GM19099 (cell line): ENCODE results near the gene MYOM3.

Source experiments
- POLR2A ChIP-seq: IDR thresholded peaks from 3 replicates; pipeline ENCODE4 v1.6.1; 2011; ENCODE audit warnings: low read depth; ENCODE audit not compliant: insufficient read length; ENCODE audit errors: extremely low read depth

MYOM3 gene

DNA sequence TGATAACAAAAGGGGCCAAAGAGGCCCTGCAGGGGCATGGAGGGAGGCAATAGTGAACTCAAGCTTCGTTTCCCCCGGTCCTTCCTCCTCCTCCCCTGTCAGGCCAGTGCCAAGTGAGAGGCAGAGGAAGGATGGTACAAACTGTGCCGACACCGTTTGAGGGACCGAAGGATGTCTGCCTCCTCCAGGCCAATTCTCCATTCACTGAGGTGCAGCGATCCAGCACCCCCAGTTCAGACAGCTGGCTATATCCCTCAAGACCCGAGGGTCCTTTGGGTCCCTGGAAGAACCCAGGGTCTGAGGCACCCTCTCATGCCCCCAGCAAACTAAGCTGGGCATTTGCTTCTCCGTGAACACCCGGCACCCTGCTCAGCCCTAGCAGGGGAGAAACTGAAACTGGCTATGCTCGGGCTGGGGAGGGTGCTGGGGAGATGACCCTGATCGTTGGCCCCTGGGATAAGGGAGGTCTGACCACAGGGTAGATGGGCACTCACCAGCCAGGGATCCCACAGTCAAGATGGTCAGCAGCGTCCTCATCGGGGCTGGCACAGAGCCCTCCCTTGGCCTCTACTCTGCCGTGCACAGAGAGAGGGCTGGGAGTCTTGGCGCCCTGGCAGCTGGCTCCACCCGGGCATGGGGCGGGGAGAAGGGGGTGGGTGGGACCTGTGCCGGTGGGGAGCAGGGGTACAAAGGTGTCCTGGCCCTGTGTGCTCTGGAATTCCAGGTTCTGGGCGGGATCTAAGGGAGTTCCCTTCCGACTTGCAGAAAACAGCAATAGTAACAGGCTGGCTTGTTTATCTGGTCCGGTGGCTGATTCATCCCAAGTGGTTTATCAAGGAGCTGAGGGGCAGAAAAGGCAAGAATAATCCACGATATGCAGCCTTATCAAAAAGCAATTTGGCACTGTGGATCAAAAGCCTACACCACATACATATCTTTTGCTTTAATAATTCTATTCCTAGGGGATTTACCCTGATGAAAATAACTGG lies 30.9 kb upstream of the MYOM3 start, which contains the start of gene IL22RA1:
IL22RA1 (minus strand) TSS at position 595 of the 989 bp plus-strand sequence; CDS start at position 537, 58 bp downstream.
- no peak for TF ChIP-seq POLR2A

DNA sequence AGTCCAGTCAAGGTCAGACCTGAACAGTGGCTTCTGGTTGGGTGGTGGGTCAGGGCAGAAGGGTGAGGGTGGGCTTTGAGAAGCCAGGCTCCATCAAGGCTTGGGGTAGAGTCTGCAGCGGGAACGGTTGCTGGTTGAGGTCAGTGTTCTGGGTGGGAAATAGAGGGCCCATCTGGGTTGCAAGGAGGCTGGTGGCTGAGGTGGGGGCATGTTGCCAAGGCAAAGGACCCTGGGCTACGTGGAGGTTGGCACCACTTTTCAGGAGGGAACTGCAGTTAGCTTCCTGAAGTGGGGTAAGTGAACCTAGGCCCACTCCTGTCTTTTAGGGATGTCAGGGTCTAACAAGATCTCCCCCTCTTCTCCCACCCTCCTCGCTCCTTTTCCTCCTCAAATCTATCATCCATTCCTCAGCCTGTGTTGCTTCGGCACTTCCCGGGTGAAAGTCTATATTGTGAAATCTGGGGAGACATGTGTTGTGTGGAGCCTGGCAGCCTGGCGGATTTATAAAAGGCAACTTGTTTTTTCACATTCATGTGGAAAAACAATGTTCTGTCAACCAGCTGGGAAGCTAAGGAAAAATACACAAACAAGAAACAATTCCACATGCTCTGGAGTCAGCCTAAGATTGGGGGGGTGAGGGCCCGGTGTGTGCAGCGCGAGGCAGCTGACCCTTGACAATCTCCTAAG lies 29.5 kb upstream of the MYOM3 start:
- no peak for TF ChIP-seq POLR2A

DNA sequence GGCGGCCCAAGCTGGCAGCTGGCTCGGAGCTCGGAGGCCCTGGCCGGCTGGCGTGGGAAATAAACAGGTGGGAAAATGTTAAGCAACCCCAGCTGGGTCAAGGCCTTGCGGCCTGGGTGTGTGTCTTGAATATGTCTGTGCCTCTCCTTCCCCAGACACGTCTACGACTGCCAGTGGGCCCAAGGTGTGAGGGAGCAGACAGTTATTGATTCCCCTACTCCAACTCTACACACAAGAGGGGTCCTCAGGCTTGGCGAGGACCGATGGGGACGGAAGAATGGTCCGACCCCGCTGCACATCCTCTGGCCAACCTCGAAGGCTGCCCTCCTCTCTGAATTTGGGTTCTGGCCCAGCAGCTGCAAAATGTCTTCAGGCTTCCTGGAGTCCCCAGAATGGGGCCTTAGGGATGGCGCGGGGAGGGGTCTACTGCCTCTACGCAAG lies 28.8 kb upstream of the MYOM3 start:
- no peak for TF ChIP-seq POLR2A

DNA sequence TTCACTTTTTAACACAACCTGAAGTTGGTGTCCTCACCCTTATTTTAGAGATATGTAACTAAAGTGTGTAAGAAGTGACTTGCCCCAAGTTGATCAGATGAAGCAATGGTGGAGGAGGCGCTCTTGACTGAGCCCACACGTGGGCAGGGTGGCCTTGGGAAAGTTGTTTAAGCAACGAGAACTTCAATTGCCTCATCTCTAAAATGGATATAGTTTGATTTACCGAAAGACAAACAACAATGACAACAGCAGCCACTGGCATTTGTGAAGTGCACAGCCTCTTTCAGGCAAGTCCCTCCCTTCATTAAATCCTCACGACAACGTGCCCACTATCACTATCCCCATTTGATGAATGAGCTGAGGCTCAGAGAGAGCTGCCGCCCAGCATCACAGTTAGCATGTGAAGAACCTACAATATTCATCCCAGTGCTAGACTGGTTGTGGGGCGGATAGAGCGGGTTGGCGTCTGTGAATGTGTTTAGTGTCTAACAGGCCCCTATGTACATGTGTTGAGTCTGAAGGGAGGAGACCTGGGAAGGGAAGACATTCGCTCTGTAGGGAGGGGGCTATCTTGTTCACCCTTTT lies 28.0 kb upstream of the MYOM3 start:
- no peak for TF ChIP-seq POLR2A

DNA sequence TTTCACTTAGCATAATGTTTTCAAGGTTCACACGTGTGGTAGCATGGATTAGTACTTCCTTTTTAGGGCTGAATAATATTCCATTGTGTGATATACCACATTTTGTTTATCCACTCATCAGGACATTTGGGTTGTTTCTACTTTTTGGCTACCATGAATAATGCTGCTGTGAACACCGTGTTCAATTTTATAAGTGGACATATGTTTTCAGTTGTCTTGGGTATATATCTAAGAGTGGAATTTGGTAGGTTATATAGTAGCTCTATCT lies 27.2 kb upstream of the MYOM3 start:
- TF ChIP-seq POLR2A, result no peak

DNA sequence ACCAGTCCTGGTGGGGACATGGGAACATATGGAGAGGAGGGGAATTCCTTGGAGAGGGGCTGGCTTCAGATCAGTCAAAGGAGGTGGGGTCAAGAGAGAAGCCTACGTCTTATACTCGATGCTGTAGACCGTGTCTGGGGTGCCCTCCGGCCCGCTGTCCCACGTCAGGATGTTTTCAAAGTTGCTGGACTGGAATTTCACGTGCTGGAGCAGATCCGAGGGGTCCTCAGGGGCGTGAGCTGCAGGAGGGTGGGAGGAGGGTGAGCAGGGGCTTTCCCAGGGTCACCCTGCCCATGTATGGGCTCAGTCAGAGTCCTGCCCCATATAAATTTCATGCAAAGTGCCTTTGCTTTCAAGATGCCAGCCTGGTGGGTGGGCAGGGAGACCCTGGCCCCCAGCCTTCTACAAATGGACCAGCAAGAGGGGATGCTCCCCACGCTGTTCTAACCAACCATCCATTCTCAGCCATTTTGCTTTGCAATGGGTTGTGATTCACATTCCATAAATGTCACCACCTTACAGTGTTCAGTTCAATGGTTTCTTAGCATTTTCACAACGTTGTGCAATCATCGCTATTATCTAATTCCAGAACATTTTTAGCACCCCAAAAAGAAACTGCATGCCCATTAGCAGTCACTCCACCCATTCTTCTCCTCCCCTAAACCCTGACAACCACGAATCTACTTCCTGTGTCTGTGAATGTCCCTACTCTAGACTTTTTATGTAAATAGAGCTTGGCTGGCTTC lies 26.7 kb upstream of the MYOM3 start:
- no peak for TF ChIP-seq POLR2A

DNA sequence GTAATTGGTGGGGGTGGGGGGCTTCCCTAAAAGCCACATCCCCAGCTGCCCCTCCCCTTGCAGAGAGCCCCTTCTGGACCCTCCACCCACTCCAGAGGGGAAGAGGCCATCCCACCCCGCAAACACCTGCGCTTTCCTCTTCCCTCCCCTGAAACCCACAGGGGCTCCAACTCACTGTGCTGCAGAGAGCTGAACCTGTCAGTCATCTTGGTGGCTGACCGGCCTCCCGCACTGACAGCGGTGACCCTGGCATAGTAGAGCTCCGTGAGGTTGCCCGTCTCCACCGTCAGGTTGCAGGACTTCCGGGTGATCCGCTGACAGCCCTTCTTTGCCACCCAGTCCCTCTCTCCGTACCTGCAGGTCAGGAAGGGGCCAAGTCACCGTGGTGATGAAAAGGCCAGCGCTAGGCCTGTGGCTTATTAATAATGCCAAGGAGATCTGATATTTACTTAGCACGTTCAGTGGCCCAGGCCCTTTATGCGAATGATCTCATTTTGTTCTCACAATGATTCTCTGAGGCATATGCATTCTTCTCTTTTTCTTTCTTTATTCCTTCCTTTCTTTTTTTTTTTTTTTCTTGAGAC lies 25.1 kb upstream of the MYOM3 start:
- TF ChIP-seq POLR2A, result no peak

DNA sequence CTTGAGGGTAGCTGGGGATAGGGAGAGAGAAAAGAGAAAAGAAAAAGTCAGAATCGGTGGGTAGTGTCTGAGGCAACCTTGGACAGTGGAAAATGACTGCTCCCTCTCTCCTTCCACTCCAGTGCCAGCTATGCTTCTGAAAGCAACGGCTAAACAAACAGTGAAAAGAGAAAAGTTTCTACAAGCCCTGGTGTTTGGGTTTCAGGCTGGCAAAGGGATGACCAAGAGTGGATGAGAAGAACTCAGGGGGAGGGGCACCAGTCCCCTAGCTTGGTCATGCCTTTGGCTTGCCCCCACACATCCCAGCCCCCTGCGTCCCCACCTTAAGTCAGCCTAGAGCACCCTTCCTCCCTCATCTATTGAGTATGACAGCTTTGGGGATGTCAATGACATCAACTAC lies 22.4 kb upstream of the MYOM3 start:
- no peak for TF ChIP-seq POLR2A

DNA sequence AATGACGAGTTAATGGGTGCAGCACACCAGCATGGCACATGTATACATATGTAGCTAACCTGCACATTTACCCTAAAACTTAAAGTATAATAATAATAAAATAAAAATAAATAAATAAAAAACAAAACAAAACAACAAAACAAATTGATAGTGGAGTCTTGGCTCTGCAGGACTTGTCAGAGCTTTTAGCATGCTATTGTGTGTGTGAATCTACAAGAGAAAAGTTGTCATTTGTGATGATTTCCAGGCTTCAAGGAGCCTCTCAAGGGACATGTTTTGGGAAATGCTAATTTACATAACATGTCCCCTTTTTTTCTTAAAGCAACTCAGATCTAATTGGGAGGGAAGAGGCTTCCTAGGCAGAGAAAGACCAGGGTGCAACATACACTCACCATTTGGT lies 21.9 kb upstream of the MYOM3 start:
- TF ChIP-seq POLR2A, result no peak

DNA sequence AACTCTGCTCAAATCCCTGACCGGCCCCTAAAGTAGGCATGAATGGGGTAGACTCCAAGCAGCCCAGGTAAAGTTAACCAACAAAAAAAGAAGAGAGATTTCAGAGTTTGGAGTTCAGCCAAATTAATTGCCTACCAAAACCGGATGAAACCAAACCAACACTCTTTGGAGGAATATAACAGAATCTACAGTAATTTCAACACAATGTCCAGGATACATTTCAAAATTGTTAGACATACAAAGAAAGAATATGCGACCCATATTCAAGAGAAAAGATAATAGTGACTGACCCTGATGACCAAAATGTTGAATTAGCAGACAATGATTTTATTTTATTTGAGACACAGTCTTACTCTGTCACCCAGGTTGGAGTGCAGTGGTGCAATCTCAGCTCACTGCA lies 18.4 kb upstream of the MYOM3 start:
- TF ChIP-seq POLR2A, result no peak

DNA sequence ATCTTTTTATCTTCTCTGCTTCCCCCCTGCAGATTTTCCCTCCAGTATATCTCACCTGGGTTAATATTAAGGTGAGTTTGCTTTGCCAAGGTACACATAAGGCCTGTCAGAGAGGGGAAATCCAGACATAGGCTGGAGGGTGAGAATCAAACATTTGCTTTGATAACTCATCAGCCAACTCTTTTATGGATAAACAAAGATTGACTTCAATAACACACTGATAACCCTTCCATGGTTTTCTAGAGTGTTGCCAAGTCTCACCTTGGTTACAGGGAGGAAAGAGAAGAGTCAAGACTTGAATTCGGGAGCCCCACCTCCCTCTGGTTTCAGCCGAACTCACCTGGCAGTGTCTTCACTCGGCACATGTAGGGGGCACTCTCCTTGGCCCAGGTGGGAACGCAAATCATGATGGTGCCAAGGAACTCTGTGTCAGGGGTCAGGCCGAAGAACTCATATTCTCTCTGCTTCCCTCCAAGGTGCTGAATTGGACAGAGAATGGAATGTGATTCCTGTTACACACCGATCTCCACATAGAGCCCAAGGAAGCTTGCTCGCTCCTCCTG lies 15.9 kb upstream of the MYOM3 start:
- no peak for TF ChIP-seq POLR2A

DNA sequence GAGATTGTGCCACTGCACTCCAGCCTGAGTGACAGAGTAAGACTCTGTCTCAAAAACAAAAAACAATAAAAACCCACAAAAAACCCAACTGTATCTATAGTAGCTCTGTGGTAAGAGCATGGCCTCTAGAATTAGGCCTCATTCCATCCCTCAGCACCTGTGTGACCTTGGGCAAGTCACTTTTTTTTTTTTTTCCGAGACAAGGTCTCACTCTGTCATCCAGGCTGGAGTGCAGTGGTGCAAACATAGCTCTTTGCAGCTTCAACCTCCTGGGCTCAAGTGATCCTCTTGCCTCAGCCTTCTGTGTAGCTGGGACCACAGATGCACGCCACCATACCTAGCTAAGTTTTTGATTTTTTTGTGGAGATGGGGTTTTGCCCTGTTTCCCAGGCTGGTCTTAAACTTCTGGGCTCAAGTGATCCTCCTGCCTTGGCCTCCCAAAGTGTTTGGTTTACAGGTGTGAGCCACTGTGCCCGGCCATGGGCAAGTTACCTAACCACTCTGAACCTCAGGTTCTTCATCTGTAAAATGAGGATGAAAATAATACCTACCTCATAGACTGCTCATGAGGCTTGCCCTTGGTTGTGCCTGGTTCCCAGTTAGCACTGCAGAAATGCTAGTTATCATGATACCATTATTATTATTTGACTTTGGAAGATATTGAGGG lies 15.3 kb upstream of the MYOM3 start:
- TF ChIP-seq POLR2A, result no peak

DNA sequence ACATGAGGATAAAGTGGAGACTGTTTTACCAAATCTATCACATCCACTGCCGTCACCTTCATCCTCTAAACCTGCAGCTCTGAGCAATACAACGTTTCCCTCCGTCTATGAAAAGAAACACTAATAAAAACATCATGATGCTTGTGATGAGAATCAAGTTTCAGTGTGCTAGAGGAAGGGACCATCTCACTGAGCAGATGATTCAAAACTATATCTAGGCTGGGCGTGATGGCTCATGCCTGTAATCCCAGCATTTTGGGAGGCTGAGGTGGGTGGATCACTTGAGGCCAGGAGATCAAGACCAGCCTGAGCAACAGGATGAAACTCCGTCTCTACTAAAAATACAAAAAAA lies 14.7 kb upstream of the MYOM3 start:
- no peak for TF ChIP-seq POLR2A
